ENCODE measurements around the gene EXOC5.
A peak's percentile ranks its signal among the peaks of the same experiment; 100 is the strongest.
"Not testable (repeated sequence)": the region's sequence is repeated elsewhere in the genome, so short reads cannot be mapped to it uniquely, and the experiment has no call there.

The EXOC5 gene

GRCh38 chr14:57259672-57260071 lies 9.0 kb downstream of the EXOC5 start:
- DNase-seq (ENCODE audit: low read depth), result no peak

DNA sequence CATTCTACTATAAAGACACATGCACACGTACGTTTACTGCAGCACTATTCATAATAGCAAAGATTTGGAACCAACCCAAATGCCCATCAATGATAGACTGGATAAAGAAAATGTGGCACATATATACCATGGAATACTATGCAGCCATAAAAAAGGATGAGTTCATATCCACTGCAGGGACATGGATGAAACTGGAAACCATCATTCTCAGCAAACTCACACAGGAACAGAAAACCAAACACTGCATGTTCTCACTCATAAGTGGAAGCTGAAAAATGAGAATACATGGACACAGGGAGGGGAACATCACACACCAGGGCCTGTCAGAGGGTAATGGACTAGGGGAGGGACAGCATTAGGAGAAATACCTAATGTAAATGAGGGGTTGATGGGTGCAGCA lies 10.5 kb downstream of the EXOC5 start:
- DNase-seq (ENCODE audit: low read depth), result not testable (repeated sequence)

GRCh38 chr14:57254884-57255283 lies 13.8 kb downstream of the EXOC5 start:
- DNase-seq (ENCODE audit: low read depth), result no peak

GRCh38 chr14:57246933-57247657 lies 21.6 kb downstream of the EXOC5 start:
- no peak for DNase-seq (ENCODE audit: low read depth)

- DNase-seq (ENCODE audit: low read depth), result no peak
Measured at GRCh38 chr14:57245941-57246340, 22.8 kb downstream of the EXOC5 start.

DNA sequence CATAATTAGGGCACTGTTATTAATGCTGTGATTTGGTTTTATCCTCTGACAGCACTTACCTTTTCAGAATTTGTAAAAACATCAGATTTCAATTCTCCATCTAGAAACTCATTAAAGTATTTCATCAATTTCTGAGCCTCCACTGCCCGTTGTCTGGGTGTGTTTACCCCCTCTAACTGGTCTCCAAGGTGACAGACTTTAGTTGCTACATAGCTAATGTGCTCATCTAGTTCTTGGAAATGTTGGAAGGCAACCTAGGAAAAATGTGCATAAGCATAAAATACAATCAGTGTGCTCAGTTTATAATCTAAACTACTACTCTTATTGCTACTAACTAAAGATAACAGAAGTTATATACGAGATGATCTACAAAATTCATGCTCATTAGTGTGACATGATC lies 24.6 kb downstream of the EXOC5 start:
- DNase-seq (ENCODE audit: low read depth), result peak; percentile 44

DNA sequence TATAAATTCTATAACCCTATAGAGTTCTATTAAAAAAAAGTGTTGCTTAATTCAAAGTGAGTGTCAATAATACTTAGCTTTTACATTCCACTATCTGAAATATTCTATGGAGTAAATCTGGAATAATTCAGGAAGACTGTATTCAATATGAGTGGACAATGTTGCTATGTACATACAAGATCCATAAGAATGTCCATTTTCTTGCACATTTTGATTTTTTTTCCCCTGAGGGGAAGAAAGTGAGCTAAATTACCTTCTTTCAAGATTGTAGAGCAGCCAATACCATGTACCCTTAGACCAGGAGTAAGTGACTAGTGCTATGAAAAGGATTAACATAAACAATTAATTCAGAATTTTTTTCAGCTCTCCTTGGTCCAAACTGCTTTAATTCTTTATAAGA lies 25.4 kb downstream of the EXOC5 start:
- no peak for DNase-seq (ENCODE audit: low read depth)

- DNase-seq (ENCODE audit: low read depth), result not testable (repeated sequence)
Measured at GRCh38 chr14:57240115-57240514, 28.6 kb downstream of the EXOC5 start.

DNA sequence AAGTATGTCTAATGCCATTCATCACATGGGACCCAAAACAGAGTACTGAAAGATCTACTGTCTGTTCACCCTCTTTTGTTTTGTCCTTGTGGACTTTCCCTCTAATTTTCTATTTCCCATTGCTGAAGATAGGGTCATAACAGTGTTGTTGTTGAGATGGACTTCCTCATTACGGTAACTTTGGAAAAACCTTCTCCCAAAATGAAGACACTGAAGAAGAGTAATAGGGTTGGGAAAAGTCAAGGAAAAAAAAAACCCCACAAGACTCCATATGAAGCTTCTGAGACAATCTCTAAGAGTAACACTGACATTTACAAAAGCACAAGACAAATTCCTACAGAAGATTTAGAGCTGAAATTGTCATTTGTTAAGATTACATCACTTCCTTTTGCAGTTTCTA lies 36.7 kb downstream of the EXOC5 start:
- DNase-seq (ENCODE audit: low read depth), result no peak

DNA sequence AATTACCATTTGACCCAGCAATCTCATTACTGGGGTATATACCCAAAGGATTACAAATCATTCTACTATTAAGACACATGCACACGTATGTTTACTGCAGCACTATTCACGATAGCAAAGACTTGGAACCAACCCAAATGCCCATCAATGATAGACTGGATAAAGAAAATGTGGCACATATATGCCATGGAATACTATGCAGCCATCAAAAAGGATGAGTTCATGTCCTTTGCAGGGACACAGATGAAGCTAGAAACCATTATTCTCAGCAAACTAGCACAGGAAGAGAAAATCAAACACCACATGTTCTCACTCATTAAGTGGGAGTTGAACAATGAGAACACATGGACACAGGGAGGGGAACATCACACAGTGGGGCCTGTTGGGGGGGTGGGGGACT lies 40.4 kb downstream of the EXOC5 start:
- DNase-seq (ENCODE audit: low read depth), result not testable (repeated sequence)

DNA sequence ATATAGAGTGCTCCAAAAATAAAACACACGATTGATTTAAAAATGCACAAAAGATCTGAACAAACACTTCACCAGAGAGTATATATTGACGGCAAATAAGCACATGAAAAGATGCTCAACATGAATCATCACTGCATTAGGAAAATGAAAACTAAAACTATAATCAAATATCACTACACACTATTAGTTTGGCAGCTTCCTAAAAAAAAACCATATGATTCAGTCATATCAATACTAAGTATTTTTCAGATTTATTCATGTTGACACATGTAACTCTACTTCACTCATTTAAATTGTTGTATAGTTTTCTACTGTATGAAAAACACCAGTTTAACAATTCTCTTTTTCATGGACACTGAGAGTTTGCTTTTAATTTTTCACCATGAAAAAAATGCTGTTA lies 41.6 kb downstream of the EXOC5 start:
- DNase-seq (ENCODE audit: low read depth), result no peak

DNA sequence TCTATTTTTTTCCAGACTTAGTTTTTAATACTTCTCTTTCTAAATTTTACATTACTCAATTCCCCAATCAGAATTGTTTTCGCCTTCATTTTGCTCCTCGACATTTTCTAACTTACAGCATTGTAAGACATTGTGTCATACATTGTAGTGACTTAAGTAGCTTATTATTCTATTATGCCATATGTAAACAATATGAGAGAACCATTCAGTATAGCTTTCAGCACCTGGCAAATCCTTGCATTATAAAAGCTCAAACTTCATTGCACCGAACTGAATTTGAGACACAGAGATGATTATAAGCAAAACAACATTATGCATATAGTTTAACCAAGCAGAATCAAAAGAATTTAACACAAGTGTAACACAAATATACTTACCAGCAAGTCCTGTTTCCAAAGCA lies 46.8 kb downstream of the EXOC5 start:
- no peak for DNase-seq (ENCODE audit: low read depth)

- DNase-seq (ENCODE audit: low read depth), result peak; percentile 52
Measured at GRCh38 chr14:57212919-57213318, 55.8 kb downstream of the EXOC5 start.

- DNase-seq (ENCODE audit: low read depth), result peak; percentile 67
Measured at GRCh38 chr14:57209561-57209960, 59.1 kb downstream of the EXOC5 start.

DNA sequence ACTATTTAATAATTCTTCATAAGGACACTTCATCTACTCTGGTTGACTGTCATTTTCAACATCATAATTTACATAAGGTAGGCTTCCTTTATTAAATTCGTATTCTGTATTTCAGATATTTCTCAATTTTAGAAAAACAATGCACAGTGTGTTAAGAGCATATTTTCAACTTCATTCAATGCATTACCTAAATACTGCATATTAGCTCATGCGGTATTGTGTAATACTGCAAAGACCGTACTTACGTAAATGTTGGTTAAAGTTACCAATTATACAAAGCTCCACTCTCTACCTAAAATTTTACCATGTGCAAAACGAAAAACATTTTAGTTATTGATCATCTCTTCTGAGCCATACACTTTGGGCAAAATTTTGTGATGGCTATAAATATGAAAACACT lies 62.8 kb downstream of the EXOC5 start:
- DNase-seq (ENCODE audit: low read depth), result peak; percentile 26

- not testable (repeated sequence) for DNase-seq (ENCODE audit: low read depth)
Measured at GRCh38 chr14:57202672-57203071, 66.0 kb downstream of the EXOC5 start.

DNA sequence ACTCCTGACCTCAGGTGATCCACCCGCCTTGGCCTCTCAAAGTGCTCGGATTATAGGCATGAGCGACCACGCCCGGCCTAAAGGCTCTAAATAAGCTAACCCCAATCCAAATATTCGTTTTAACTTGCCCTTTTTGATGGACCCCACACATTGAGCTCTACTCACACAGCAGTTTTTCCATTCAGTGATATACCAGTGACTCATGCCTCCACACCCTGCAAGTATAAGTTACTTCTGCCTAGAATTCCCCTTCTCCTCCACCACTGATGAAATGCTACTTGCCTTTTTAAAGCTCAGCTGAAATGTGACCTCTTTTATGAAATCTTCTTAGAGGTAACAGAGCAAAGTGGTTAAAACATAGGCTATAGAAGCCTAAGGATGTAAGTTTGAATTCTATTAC lies 68.8 kb downstream of the EXOC5 start:
- peak; percentile 49 for DNase-seq (ENCODE audit: low read depth)

GRCh38 chr14:57189070-57189469 lies 79.6 kb downstream of the EXOC5 start:
- DNase-seq (ENCODE audit: low read depth), result no peak

- DNase-seq (ENCODE audit: low read depth), result peak; percentile 5
Measured at GRCh38 chr14:57182760-57183503, 85.8 kb downstream of the EXOC5 start.

DNA sequence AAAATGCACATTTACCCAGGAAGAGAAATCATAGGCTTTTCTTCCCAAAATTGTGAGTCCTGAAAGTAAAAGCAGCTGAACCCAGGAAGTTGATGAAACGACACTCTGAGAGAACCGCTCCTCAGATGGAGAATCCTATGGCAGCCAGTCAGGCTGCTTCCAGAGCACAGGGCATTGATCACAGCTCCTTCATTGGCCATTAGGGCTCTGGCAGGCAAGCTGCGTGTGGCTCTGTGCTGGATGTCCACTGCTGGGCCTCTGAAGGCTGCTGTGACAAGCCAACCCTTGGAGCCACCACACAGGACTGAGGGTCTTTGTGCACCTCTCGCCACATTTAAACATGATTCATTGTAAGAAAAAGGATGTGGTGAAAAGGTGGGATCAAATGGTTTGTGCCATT lies 89.4 kb downstream of the EXOC5 start:
- DNase-seq (ENCODE audit: low read depth), result no peak

- DNase-seq (ENCODE audit: low read depth), result no peak
Measured at GRCh38 chr14:57174466-57174865, 94.2 kb downstream of the EXOC5 start.

- no peak for DNase-seq (ENCODE audit: low read depth)
Measured at GRCh38 chr14:57171903-57172302, 96.8 kb downstream of the EXOC5 start.

DNA sequence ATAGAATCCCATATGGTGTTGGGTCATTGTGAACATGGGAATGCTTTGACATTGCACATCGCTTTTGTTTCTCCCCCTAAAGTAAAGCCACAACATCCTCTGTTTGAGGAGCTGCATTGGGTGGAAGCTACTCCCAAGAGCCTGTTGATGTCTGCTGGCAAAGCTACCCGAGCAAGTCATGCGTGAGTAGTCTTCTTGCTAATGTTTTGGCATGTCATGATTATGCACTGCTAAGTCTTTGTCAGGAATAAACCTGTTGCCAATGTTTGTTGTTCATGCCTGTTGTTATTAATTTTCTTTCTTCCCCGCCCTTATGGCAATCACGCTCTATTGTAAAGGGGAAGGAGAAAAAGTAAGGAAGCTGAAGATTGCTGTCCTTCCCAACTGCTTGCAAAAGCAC lies 97.3 kb downstream of the EXOC5 start:
- DNase-seq (ENCODE audit: low read depth), result no peak

DNA sequence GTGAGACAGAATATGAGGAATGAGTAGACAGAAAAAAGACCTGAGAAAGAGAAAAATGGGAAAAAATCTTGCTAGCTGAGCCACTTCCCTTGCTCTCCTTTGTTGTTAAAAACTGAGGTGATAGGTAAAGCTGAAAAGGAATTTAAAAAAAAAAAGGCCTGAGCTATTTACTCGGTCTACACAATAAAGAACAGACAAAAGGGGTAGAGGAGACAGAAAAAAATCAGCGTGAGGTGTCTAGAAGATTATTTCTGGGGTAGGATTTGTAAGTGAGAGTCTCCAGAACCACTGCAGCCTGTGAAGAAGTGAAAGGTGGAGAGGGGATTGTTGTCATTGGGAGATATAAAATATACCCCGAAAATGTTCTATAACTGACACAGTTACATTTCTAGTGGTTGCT lies 98.8 kb downstream of the EXOC5 start:
- DNase-seq (ENCODE audit: low read depth), result no peak

Measured in amniotic epithelial cell (primary cell).